KMS-11 (cell line): ENCODE results near the gene RAB40B.

Source experiments
- H2AFZ ChIP-seq: fragments of 200-600 bp; sonication (generic); 2 replicates; pipeline ENCODE4 v1.6.1; 2016; ENCODE audit warnings: antibody characterized with exemption, mixed run types, low read depth
- H3K27ac ChIP-seq: fragments of 200-600 bp; sonication (generic); 2 replicates; pipeline ENCODE4 v1.6.1; 2016; ENCODE audit warnings: mild to moderate bottlenecking, mixed run types
- H3K27me3 ChIP-seq: fragments of 200-600 bp; sonication (generic); 2 replicates; pipeline ENCODE4 v1.6.1; 2017; ENCODE audit warnings: mild to moderate bottlenecking, low read depth, mixed run types, moderate library complexity; ENCODE audit not compliant: insufficient read depth
- H3K36me3 ChIP-seq: fragments of 200-600 bp; sonication (generic); 2 replicates; pipeline ENCODE4 v1.6.1; 2017; ENCODE audit warnings: mild to moderate bottlenecking, mixed run types; ENCODE audit not compliant: insufficient read depth
- H3K4me1 ChIP-seq: fragments of 200-600 bp; sonication (generic); 2 replicates; pipeline ENCODE4 v1.6.1; 2016; ENCODE audit warnings: mild to moderate bottlenecking, low read depth, mixed run types; ENCODE audit not compliant: poor library complexity, severe bottlenecking
- H3K4me2 ChIP-seq: fragments of 200-600 bp; sonication (generic); 2 replicates; pipeline ENCODE4 v1.7.0; 2016; ENCODE audit warnings: mild to moderate bottlenecking, mixed run types
- H3K4me3 ChIP-seq: fragments of 200-600 bp; sonication (generic); IDR thresholded peaks from 2 replicates; pipeline ENCODE4 v1.6.1; 2017; ENCODE audit warnings: low read depth, low read length, mixed read lengths; ENCODE audit not compliant: insufficient read depth
- H3K79me2 ChIP-seq: fragments of 200-600 bp; sonication (generic); 2 replicates; pipeline ENCODE4 v1.6.1; 2016; ENCODE audit warnings: low read depth, mixed run types; ENCODE audit not compliant: insufficient read depth
- H3K9ac ChIP-seq: fragments of 200-600 bp; sonication (generic); 2 replicates; pipeline ENCODE4 v1.6.1; 2016; ENCODE audit warnings: mild to moderate bottlenecking, mixed run types
- H4K20me1 ChIP-seq: fragments of 200-600 bp; sonication (generic); 2 replicates; pipeline ENCODE4 v1.6.1; 2016; ENCODE audit warnings: mild to moderate bottlenecking, mixed run types; ENCODE audit not compliant: insufficient read depth
- CTCF ChIP-seq: fragments of 200-600 bp; sonication (generic); conservative IDR thresholded peaks from 2 replicates; pipeline ENCODE4 v1.6.1; 2017; ENCODE audit warnings: low read depth, mild to moderate bottlenecking, antibody characterized with exemption, low read length, moderate library complexity, mixed read lengths

RAB40B gene

DNA sequence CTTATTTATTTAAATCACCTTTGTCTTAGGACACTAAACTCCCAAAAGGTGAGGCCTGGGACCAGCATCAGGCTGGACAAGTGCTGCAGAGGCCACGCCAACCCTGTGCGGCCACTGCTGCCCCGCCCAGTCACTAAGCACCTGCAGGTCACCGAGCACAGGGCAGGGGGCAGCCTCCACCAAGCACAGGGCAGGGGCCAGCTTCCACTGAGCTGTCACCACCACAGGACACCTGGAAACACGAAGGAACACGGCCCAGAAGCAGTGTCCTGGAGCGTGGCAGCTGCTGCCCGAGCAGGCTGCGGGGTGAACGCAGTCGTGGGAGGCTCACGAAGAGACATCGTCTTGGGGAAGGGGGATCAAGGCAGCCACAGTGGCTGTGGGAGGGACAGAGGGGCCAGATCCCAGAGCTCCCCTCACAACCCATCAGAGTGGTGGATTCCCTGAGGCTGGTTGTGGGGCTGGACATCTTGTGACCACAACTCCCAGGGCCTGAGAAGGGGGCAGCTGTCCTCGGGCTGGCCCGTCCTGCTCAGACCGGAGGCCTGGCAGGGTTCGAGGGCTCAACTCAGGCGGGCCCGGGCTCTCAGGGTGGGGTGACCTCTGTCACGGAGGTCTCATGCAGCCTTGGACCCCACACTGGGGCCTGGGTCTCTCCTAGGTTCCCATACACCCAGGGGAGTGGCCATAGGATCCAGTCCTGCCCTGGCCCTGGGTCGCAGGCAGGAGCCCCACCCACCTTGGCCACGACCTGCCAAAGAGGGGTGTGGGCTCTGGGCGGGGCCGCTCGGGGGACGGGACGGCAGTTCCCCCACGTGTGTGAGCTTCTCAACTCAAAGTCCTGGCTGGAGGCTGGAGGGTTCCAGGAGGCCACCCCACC is 18.7 kb downstream of the RAB40B start:
- Histone ChIP-seq H3K9ac (no peak overlapping the region), H3K27ac (no peak overlapping the region), H3K27me3 (no peaks in the 10 kb centered on the region), H3K79me2 (no peaks in the 10 kb centered on the region), H3K4me2 (no peak overlapping the region), H4K20me1 (no peaks in the 10 kb centered on the region), H3K4me3 (no peak overlapping the region), H2AFZ (no peak overlapping the region), H3K4me1 (no peaks in the 10 kb centered on the region), H3K36me3 (no peaks in the 10 kb centered on the region)
- no peak for TF ChIP-seq CTCF

- Histone ChIP-seq H3K9ac (no peak overlapping the region), H3K4me3 (no peak overlapping the region), H2AFZ (no peak overlapping the region), H3K4me2 (no peak overlapping the region), H3K27me3 (no peaks in the 10 kb centered on the region), H3K4me1 (no peaks in the 10 kb centered on the region), H3K27ac (no peak overlapping the region), H3K36me3 (no peaks in the 10 kb centered on the region), H3K79me2 (no peaks in the 10 kb centered on the region), H4K20me1 (no peaks in the 10 kb centered on the region)
- TF ChIP-seq CTCF: no peak
These were observed 20.1 kb downstream of the RAB40B start for GRCh38 chr17:82678265-82678891.

DNA sequence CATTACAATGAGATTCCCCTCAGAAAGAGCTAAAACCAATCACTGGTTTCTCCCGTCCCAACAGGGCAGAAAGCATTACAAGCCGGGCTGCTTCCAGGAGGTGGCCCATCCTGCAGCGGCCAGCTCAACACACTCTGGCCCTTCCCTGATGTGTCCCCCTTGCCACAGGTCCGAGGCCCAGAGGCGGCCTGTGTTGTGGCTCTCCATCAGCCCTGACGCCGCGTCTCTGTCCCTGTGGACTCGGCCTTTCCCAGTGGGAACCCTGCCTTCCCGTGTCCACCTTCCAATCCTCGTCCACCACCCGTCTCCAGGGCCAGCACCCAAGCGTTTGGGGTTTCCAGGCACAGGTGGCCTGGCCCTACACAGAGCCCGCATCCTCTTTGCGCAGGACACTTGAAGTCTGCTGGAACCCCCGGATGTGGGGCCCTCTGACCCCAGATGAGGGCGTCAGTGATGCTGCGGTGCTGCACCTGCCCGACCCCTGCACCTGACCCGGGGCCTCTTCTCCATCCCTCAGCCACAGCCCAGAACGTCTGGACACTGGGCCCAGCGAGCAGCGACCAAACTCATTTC is 21.1 kb downstream of the RAB40B start:
- Histone ChIP-seq H2AFZ (no peak overlapping the region), H3K36me3 (no peaks in the 10 kb centered on the region), H3K4me3 (no peak overlapping the region), H3K4me2 (no peak overlapping the region), H4K20me1 (no peaks in the 10 kb centered on the region), H3K9ac (no peak overlapping the region), H3K79me2 (no peaks in the 10 kb centered on the region), H3K27me3 (no peaks in the 10 kb centered on the region), H3K4me1 (no peaks in the 10 kb centered on the region), H3K27ac (no peak overlapping the region)
- TF ChIP-seq CTCF: no peak

DNA sequence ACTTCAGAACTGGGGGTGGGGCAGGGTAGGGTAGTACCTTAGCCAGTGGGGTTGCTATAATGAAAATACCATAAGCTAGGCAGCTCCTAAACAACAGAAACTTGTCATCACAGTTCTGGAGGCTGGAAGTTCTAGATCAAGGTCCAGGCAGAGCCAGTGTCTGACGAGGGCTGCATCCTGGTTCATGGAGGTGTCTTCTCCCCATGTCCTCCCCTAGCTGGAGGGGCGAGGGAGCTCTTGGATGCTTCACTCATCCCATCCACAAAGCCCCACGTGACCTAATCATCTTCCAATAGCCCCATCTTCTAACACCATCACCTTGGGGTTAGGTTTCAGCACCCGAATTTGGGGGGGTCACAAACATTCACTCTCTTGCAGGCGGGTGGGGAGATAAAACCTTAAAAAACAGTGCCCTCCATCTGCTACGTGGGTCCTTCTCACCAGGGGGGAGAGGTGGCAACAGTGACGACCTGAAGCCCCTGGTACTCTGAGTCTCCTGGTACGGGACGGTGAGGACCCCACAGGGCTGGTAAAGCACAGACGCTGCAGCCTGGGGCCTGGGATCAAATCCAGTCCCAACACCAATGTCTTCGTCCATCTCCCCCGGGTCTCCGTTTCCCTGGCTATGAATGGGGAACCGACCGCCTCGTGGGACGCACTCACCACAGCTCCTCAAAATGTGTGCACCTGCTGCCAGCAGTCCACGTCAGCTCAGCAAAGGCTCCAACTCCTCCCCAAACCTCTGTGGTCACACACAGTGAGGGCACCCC is 22.8 kb downstream of the RAB40B start:
- Histone ChIP-seq H3K79me2 (no peaks in the 10 kb centered on the region), H3K27me3 (no peaks in the 10 kb centered on the region), H3K9ac (no peak overlapping the region), H3K36me3 (no peaks in the 10 kb centered on the region), H3K4me2 (no peak overlapping the region), H2AFZ (no peak overlapping the region), H3K4me1 (no peaks in the 10 kb centered on the region), H3K4me3 (no peak overlapping the region), H3K27ac (no peak overlapping the region), H4K20me1 (no peaks in the 10 kb centered on the region)
- TF ChIP-seq CTCF: no peak
